Loucy (cell line): ENCODE data around the gene SPTLC1.
"Not testable (repeated sequence)": the region's sequence is repeated elsewhere in the genome, so short reads cannot be mapped to it uniquely, and the experiment has no call there.

Experiments
- H2AFZ ChIP-seq: fragments of 200-600 bp; sonication (generic); 2 replicates; pipeline ENCODE4 v1.6.0; 2016; ENCODE audit warnings: antibody characterized with exemption, mild to moderate bottlenecking, low read length, moderate library complexity
- H3F3A ChIP-seq: fragments of 200-600 bp; 2 replicates; pipeline ENCODE4 v1.6.0; 2016; ENCODE audit warnings: antibody characterized with exemption, low read depth, mild to moderate bottlenecking
- H3K27me3 ChIP-seq: fragments of 200-600 bp; sonication (generic); 2 replicates; pipeline ENCODE4 v1.6.1; 2014; ENCODE audit warnings: low read length, mild to moderate bottlenecking; ENCODE audit not compliant: insufficient read depth, poor library complexity, severe bottlenecking
- H3K36me3 ChIP-seq: fragments of 200-600 bp; sonication (generic); 2 replicates; pipeline ENCODE4 v1.6.1; 2016; ENCODE audit warnings: low read length; ENCODE audit not compliant: insufficient read depth
- H3K4me1 ChIP-seq: fragments of 200-600 bp; sonication (generic); 2 replicates; pipeline ENCODE4 v1.5.1; 2014; ENCODE audit warnings: low read length, mild to moderate bottlenecking; ENCODE audit not compliant: insufficient read depth, poor library complexity, severe bottlenecking
- H3K4me2 ChIP-seq: fragments of 200-600 bp; sonication (generic); 2 replicates; pipeline ENCODE4 v1.6.0; 2014; ENCODE audit warnings: antibody characterized with exemption, low read length, low read depth, mild to moderate bottlenecking; ENCODE audit not compliant: poor library complexity, severe bottlenecking
- H3K4me3 ChIP-seq: fragments of 200-600 bp; sonication (generic); 2 replicates; pipeline ENCODE4 v1.5.1; 2014; ENCODE audit warnings: low read length, mild to moderate bottlenecking, mixed read lengths; ENCODE audit not compliant: poor library complexity, severe bottlenecking
- H3K79me2 ChIP-seq: fragments of 200-600 bp; sonication (generic); 2 replicates; pipeline ENCODE4 v1.6.1; 2014; ENCODE audit warnings: low read length; ENCODE audit not compliant: insufficient read depth
- H3K9ac ChIP-seq: fragments of 200-600 bp; sonication (generic); 2 replicates; pipeline ENCODE4 v1.6.0; 2014; ENCODE audit warnings: mild to moderate bottlenecking, low read depth, low read length, moderate library complexity; ENCODE audit not compliant: poor library complexity, severe bottlenecking
- H3K9me2 ChIP-seq: fragments of 200-600 bp; sonication (generic); replicated peaks from 2 replicates; pipeline ENCODE4 v1.6.1; 2016; ENCODE audit warnings: low read depth, low read length, mixed read lengths
- H3K9me3 ChIP-seq: fragments of 200-600 bp; sonication (generic); 2 replicates; pipeline ENCODE4 v1.6.1; 2014; ENCODE audit warnings: mild to moderate bottlenecking, antibody characterized with exemption, low read length, low read depth; ENCODE audit not compliant: insufficient read depth
- H4K20me1 ChIP-seq: fragments of 200-600 bp; sonication (generic); 2 replicates; pipeline ENCODE4 v1.6.0; 2014; ENCODE audit warnings: antibody characterized with exemption, low read length, mild to moderate bottlenecking; ENCODE audit not compliant: insufficient read depth, poor library complexity, severe bottlenecking
- CTCF ChIP-seq: fragments of 200-600 bp; sonication (generic); conservative IDR thresholded peaks from 2 replicates; pipeline ENCODE4 v1.5.1; 2014; ENCODE audit warnings: mild to moderate bottlenecking, antibody characterized with exemption, low read length
- EZH2phosphoT487 ChIP-seq: fragments of 200-600 bp; IDR thresholded peaks from 2 replicates; pipeline ENCODE4 v1.6.1; 2018; ENCODE audit warnings: antibody characterized with exemption, mild to moderate bottlenecking, moderate library complexity, borderline replicate concordance

The SPTLC1 gene

GRCh38 chr9:92133949-92134604 is 18.9 kb upstream of the SPTLC1 start:
- Histone ChIP-seq H3K27me3 (no peaks in the 10 kb centered on the region), H3K4me2 (peak overlapping the region; percentile 54), H2AFZ (peak overlapping the region; percentile 94), H3K4me1 (no peaks in the 10 kb centered on the region), H4K20me1 (no peaks in the 10 kb centered on the region), H3K9me3 (no peaks in the 10 kb centered on the region), H3K79me2 (no peaks in the 10 kb centered on the region), H3K9me2 (no peaks in the 10 kb centered on the region), H3K36me3 (no peaks in the 10 kb centered on the region), H3F3A (no peaks in the 10 kb centered on the region), H3K9ac (no peak overlapping the region), H3K4me3 (peak overlapping the region; percentile 37)
- TF ChIP-seq EZH2phosphoT487 (no peak), CTCF (peak; percentile 94)

GRCh38 chr9:92132913-92133312 is 17.7 kb upstream of the SPTLC1 start:
- not testable (repeated sequence) for H3K9me2 ChIP-seq, H4K20me1 ChIP-seq, H3K4me1 ChIP-seq, H3K27me3 ChIP-seq, H2AFZ ChIP-seq, H3K4me3 ChIP-seq, H3K9me3 ChIP-seq, H3K9ac ChIP-seq, H3K4me2 ChIP-seq, H3F3A ChIP-seq, H3K36me3 ChIP-seq, H3K79me2 ChIP-seq

- H3K4me1 ChIP-seq = no peaks in the 10 kb centered on the region
- no peaks in the 10 kb centered on the region for H4K20me1 ChIP-seq
- H3K27me3 ChIP-seq = no peaks in the 10 kb centered on the region
- no peak overlapping the region for H3K4me3 ChIP-seq
- no peaks in the 10 kb centered on the region for H3K36me3 ChIP-seq
- no peak overlapping the region for H2AFZ ChIP-seq
- no peaks in the 10 kb centered on the region for H3F3A ChIP-seq
- H3K9me2 ChIP-seq = no peaks in the 10 kb centered on the region
- no peak overlapping the region for H3K9ac ChIP-seq
- no peaks in the 10 kb centered on the region for H3K9me3 ChIP-seq
- no peak for TF ChIP-seq EZH2phosphoT487
- no peak for TF ChIP-seq CTCF
- no peaks in the 10 kb centered on the region for H3K79me2 ChIP-seq
- no peak overlapping the region for H3K4me2 ChIP-seq
Measured at GRCh38 chr9:92132501-92132900, 17.3 kb upstream of the SPTLC1 start.

- H3K9me2 ChIP-seq = no peaks in the 10 kb centered on the region
- no peak overlapping the region for H3K4me3 ChIP-seq
- no peaks in the 10 kb centered on the region for H4K20me1 ChIP-seq
- H3F3A ChIP-seq = no peaks in the 10 kb centered on the region
- no peaks in the 10 kb centered on the region for H3K36me3 ChIP-seq
- TF ChIP-seq EZH2phosphoT487 = no peak
- no peak for TF ChIP-seq CTCF
- no peaks in the 10 kb centered on the region for H3K79me2 ChIP-seq
- no peaks in the 10 kb centered on the region for H3K9me3 ChIP-seq
- no peak overlapping the region for H2AFZ ChIP-seq
- H3K9ac ChIP-seq = no peak overlapping the region
- H3K4me2 ChIP-seq = no peak overlapping the region
- no peaks in the 10 kb centered on the region for H3K4me1 ChIP-seq
- H3K27me3 ChIP-seq = no peaks in the 10 kb centered on the region
Measured at GRCh38 chr9:92122800-92123199, 7.6 kb upstream of the SPTLC1 start.
